KOPT-K1 (cell line): ENCODE data around the gene CRIP3.
"Not testable (repeated sequence)": the region's sequence is repeated elsewhere in the genome, so short reads cannot be mapped to it uniquely, and the experiment has no call there.

Source experiments
- H3K27ac ChIP-seq: fragments of 200-600 bp; sonication (generic); 2 replicates; pipeline ENCODE4 v1.5.1; 2016; ENCODE audit warnings: antibody characterized with exemption, mild to moderate bottlenecking, low read depth, low read length; ENCODE audit not compliant: poor library complexity, severe bottlenecking
- H3K36me3 ChIP-seq: fragments of 200-600 bp; sonication (generic); 2 replicates; pipeline ENCODE4 v1.5.1; 2017; ENCODE audit warnings: antibody characterized with exemption, mild to moderate bottlenecking, low read length, moderate library complexity; ENCODE audit not compliant: insufficient read depth
- H3K9me3 ChIP-seq: fragments of 200-600 bp; sonication (generic); 2 replicates; pipeline ENCODE4 v1.5.1; 2017; ENCODE audit warnings: antibody characterized with exemption, low read length, mild to moderate bottlenecking; ENCODE audit not compliant: insufficient read depth, poor library complexity, severe bottlenecking

The CRIP3 gene, protein sequence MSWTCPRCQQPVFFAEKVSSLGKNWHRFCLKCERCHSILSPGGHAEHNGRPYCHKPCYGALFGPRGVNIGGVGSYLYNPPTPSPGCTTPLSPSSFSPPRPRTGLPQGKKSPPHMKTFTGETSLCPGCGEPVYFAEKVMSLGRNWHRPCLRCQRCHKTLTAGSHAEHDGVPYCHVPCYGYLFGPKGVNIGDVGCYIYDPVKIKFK

DNA sequence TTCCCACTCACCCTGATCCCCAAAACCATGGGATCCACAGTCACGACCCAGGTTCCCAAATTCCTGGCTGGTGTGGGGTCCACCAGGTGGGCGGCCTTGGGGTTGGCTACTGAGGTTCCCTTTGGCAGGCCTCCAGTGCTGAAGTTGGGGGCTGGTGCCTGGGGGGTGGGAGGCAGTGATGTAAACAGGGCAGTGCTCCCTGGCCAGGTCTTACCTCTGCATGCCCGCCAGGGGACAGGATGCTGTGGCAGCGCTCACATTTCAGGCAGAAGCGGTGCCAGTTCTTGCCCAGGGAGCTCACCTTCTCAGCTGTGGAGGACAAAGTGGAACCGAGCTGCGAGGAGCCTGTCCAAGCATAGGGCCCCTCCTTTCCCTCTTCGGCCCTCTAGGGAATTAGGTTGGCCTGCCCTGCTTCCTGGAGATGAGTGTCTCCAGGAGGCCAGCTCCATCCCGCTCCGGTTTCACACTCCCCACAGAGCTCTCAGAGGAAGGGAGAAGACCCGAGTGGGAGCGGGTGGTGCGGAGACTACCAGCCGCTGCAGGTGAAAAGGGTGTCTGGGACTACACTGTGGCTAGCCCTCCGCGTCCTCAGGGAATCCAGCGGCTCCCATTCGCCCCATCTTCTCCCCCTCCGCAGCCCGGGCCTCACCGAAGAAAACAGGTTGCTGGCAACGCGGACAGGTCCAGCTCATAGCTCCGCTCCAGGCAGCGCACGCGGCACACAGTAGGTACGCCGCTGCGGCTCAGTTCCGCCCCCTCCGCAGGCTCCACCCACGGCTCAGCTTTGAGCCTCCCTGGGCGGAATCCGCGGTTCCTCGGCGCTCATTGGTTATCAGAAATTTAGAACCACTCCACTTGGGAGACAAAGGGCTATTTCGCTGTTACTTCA is at the start of gene CRIP3:
TSS of gene CRIP3 (minus strand) at position 726 of the 889 bp plus-strand sequence. CDS start at position 692, 34 bp downstream.
- no peak within 1 kb of the TSS for H3K27ac ChIP-seq
- H3K36me3 ChIP-seq: no peaks in the 10 kb centered on the region

DNA sequence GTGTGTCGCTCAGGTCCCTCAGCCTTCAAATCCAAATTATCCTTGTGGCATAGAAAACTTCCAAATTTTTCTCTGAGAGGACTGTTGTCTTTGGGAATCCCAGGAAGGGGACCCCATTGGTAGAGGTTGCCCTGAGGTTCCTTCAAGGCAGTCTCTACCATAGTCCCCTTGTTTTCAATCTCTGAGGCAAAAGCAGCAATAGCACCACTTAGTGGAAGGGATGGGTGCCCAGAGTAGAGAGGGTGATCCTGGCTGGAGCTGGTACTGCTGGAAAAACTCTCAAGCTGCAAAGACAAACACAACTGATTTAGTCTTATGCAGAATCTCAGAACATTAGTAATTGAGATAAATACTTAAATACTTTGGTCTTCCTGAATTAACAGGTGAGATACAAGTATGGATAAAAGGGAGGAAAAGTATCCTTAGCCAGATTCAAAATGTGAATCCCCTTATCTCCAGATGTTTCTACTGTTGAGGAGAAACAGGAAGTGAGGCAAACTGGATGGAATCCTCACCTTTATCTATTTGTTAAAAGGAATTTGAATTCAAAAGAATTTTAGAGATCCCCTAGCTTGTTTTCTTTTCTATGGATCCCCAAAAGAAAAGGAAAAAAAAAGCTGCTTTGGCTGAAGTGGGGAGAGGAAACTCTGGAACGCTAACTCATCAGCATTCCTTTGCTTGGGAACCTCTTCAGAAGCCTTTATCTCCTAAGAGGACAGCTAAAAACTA is 47.4 kb upstream of the CRIP3 start:
- no peak overlapping the region for H3K27ac ChIP-seq
- H3K36me3 ChIP-seq: peaks cover 91% of the 10 kb centered on the region
- H3K9me3 ChIP-seq: no peaks in the 10 kb centered on the region

More for the DNA sequence above, at the start of gene CRIP3:
- H3K9me3 ChIP-seq: no peaks in the 10 kb centered on the region

DNA sequence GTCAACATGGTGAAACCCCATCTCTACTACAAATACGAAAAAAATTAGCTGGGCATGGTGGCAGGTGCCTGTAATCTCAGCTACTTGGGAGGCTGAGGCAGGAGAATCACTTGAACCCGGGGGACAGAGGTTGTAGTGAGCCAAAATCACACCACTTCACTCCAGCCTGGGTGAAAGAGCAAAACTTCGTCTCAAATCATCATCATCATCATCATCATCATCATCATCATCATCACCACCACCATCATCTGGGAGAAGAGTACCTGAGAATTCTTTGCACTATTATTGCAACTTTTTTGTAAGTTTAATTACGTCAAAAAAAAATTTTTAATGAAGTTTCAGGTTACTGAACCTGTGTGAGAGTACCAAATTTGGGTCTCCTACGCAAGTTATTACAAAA is 43.3 kb upstream of the CRIP3 start:
- H3K9me3 ChIP-seq, H3K27ac ChIP-seq: not testable (repeated sequence)
- H3K36me3 ChIP-seq: peaks cover 84% of the 10 kb centered on the region

DNA sequence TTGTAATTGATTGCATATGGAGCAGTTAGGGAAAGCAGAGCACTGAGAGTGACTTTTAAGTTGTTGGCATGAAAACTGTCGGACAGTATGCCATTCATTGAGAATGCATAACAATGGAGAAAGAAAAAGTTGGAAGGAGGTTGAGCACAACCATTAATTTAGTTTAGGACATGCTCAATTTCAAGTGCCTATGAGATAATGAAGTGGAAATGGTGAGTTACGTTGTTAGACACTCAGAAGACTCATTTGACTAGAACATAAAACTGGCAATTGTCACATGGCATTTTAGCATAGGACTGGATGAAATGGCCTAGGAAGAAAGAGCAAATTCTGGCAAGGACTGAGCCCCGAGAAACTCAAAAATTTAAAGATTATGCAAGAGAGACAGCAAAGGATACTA is 38.8 kb upstream of the CRIP3 start:
- Histone ChIP-seq H3K36me3 (peaks cover 87% of the 10 kb centered on the region), H3K27ac (no peak overlapping the region), H3K9me3 (no peaks in the 10 kb centered on the region)

DNA sequence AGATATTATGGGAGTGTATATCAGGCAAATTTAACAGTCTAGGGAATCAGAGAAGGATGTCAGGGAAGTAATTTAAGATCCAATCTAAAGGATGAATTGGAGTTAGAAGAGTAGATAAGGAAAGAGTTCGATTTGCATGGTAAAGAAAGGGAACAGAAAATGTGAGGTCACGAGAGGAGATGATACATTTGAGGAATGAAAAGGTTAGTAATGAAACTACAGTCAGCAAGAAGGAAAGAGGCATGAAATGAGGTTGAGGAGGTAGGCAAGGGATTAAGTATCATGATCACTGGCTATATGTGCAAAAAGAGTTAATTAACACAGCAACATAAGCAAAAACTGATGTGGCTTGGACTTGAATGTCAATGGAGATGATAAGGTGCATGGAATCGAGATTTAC is 38.4 kb upstream of the CRIP3 start:
- H3K9me3 ChIP-seq: no peaks in the 10 kb centered on the region
- H3K27ac ChIP-seq: no peak overlapping the region
- H3K36me3 ChIP-seq: peaks cover 87% of the 10 kb centered on the region

DNA sequence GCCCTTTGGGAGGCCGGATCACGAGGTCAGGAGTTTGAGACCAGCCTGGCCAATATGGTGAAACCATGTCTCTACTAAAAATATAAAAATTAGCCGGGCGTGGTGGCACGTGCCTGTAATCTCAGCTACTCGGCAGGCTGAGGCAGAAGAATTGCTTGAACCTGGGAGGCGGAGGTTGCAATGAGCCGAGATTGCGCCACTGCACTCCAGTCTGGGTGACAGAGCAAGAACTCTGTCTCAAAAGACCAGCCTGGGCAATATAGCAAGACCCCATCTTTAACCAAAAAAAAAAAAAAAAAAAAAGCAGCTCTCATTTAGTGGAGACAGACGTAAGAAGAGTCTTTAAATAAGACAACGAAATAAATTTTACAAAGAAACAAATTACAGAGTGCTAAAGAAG is 37.6 kb upstream of the CRIP3 start:
- H3K36me3 ChIP-seq: peaks cover 89% of the 10 kb centered on the region
- not testable (repeated sequence) for H3K27ac ChIP-seq, H3K9me3 ChIP-seq

DNA sequence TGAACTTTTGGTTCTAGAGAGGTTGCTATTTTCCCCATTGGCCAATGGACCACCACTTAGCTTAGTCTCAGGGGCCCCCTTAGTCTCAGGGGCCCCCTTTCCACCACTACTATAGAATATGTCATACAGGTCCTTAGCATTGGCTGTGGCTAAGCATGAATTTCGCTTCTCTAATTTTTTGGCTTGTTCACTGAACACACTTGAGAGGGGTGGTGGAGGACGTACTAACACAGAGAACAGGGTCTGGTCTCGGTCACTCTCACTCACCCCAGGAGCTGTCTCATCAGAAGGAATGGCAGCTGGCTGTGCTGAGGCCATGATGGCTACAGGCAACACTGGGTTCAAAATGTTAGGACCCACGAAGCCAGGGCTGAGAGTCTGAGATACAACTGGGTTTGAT is 30.5 kb upstream of the CRIP3 start:
- Histone ChIP-seq H3K36me3 (peaks cover 77% of the 10 kb centered on the region), H3K9me3 (no peaks in the 10 kb centered on the region), H3K27ac (no peak overlapping the region)

DNA sequence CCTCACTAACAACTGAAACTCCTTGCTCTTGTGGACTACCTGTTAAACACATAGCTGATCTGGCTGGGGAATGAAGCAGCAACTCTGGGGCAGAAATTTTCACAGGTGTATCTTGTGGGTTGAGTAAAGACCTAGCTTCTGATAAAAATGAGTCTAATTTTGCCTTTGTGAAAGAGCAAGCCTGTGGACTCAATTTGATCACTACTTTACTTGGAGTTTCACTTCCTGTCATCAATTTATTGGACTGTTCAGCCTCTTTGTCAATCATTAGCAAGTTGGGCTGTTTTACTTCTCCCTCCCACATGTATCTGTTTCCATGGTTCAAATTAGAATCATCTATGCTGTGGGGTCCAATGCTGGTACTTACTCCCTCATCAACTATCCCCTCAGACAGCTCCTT is 29.6 kb upstream of the CRIP3 start:
- H3K9me3 ChIP-seq: no peaks in the 10 kb centered on the region
- no peak overlapping the region for H3K27ac ChIP-seq
- peaks cover 70% of the 10 kb centered on the region for H3K36me3 ChIP-seq

DNA sequence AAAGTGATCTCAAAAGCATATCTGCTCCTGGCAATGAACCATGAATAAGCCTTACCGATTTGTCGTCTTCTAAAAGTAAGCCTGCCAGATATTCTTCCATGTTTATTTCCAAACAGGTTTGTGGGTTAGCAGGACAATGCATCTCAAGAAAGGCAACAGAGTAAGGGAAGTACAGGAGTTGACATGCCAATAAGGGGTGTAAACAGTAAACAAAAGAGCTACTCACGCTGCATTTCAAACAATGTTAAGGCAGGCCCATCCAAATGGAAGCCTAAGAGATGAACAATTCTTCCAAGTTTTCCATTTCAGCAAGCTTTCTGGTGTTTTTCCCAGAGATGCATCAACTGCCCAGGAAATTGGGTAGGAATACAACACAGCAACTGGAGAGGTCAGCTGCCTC is 27.8 kb upstream of the CRIP3 start:
- H3K9me3 ChIP-seq: no peaks in the 10 kb centered on the region
- no peak overlapping the region for H3K27ac ChIP-seq
- H3K36me3 ChIP-seq: peaks cover 52% of the 10 kb centered on the region

DNA sequence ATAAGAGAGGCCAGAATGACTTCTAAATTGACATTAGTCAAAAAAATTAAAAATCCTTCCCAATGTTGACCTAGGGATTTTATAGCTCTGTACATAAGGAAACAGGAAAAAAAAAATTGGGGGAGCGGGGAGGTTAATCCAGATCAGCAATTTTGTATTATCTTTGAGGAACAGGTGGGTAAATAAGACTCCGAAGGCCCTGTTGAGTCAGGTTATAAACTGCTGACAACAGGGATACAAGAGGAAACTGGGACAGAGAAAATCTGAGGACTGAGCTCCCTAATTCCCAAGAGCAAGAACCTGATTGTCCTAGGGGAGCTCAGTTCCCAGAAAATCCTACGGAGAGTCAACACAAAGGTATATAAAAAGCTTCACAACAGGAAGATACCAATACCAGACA is 26.8 kb upstream of the CRIP3 start:
- Histone ChIP-seq H3K9me3 (no peaks in the 10 kb centered on the region), H3K36me3 (peaks cover 42% of the 10 kb centered on the region), H3K27ac (no peak overlapping the region)

DNA sequence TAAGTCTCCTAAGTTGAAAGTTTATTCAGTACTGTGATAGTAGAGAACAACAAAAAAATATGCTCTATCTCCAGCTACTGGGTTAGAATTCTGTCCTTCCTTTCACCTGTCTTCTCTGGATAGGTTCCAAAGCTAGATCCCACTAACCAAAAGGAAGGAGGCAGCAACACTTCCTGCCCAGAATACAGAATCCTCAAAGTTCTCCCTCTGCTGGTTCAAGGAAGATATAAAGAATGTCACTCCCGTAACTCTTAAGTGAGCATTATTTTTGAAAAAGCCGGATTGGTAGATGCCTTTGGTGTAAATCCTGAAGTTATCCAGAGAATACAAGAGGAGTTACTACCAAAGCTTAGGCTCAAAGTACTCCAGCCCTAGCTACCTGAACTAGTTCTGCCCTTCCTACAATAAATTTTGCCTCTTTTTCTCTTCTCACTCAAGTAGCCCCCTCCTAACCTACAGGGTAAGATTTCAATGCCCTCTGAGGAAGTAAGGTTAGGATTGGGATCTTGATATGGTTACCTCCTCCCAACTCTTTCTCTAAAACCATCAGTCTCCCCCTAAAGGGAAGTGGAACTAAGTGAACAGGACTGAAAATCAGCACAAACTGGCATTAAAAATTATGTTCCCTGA is 26.0 kb upstream of the CRIP3 start:
- no peak overlapping the region for H3K27ac ChIP-seq
- H3K9me3 ChIP-seq: no peaks in the 10 kb centered on the region
- H3K36me3 ChIP-seq: peaks cover 34% of the 10 kb centered on the region

DNA sequence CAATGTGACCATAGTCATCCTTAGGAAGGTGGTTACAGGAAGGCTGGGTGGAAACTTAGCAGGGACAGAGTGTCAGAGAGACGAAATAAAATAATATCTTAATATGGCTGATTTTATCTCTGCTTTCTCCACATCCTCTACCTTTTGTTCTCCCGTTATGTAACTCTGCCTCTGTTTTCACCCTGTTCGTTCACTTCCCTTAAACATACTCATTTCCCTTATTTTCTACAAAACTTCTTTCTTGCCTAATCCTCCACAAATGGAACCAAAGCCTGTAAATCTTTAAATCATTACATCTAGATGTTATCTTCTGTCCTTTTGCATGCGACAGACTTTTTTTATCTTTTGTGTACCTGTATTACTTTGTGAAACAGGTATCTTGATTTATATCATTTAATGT is 23.3 kb upstream of the CRIP3 start:
- Histone ChIP-seq H3K36me3 (peaks cover 7% of the 10 kb centered on the region; the same call in 1 of the 2 replicates), H3K9me3 (no peaks in the 10 kb centered on the region), H3K27ac (no peak overlapping the region)

DNA sequence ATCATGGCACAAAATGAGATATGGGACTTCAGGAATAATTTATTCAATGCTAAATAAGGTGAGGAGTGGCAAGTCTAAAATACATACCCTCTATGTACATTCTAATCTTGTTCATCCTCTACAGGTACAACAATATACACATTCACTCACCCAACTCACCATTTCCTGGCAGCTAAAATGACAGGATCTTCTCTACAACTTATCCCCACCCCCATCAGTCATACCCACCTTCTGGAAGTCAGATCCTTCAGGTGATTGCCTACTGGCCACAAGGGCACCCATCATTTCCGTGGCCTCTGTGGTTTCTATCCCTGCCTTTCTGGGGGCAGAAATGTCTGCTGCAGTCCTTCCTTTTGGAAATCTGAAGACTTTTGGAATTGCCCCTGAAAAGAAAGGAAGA is 22.8 kb upstream of the CRIP3 start:
- no peak overlapping the region for H3K27ac ChIP-seq
- H3K36me3 ChIP-seq: peaks cover 4% of the 10 kb centered on the region; the same call in 1 of the 2 replicates
- H3K9me3 ChIP-seq: no peaks in the 10 kb centered on the region

DNA sequence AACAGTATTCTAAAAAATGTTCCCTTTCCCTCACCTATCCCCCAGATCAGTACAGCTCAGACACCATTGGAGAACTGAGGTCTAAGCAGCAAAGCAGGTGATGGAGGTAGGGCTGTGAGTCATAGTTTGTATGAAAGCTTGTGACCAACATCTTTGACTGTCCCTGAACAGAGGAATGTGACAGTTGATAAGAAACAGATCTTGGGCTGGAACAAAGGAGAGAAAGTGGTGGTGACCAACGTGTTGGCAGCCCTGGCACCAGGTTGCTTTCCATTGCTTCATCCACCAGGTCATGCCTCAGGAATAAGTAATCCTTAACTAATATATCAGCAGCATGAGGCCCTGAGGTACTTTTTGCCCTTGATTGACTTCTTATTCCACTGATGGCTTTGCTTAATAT is 19.9 kb upstream of the CRIP3 start:
- Histone ChIP-seq H3K9me3 (no peaks in the 10 kb centered on the region), H3K36me3 (no peaks in the 10 kb centered on the region), H3K27ac (no peak overlapping the region)

DNA sequence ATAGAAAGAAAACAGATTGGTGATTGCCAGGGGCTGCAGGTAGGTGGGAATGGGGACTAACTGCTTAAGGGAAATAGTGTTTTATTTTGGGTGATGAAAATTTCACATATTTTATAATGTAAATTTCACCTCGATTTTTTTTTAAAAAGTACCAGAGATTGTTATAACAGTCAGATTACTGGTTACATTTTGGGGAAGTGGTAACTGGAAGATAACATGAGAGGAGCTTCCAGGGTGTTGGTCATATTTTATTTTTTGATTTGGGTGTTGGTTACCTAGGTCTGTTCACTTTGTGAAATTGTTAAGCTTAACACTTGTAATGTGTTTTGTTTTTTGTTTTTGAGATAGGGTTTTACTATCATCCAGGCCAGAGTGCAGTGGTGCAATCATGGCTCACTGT is 17.2 kb upstream of the CRIP3 start:
- no peaks in the 10 kb centered on the region for H3K36me3 ChIP-seq
- H3K9me3 ChIP-seq: no peaks in the 10 kb centered on the region
- no peak overlapping the region for H3K27ac ChIP-seq
